Renal cortex interstitium (tissue), 11 donors: ENCODE data around the gene NSUN3. TPM values are rescaled to one million over a fixed set of nuclear protein-coding genes. Genes with fewer than 3 reads are reported as not detected.

ENCODE experiments used
- DNase-seq, 11 donors: peaks; one replicate each; pipeline ENCODE4 v3.0.0-alpha.2; 2013; ENCODE audit warnings: low read depth in 9 of 11, low spot score in 4 of 11; ENCODE audit errors: extremely low read depth in 1 of 11
- polyA plus RNA-seq, 3 donors: library from polyadenylated mRNA; unstranded; fragments of 120-200 nt; gene quantifications; one replicate each; pipeline ENCODE4 v1.2.1, GENCODE V29; 2013; ENCODE audit not compliant: insufficient read length in 3 of 3

Gene NSUN3
- polyA plus RNA-seq, 3 donors: 10.9 to 14.8 (median 12.5) TPM

DNA sequence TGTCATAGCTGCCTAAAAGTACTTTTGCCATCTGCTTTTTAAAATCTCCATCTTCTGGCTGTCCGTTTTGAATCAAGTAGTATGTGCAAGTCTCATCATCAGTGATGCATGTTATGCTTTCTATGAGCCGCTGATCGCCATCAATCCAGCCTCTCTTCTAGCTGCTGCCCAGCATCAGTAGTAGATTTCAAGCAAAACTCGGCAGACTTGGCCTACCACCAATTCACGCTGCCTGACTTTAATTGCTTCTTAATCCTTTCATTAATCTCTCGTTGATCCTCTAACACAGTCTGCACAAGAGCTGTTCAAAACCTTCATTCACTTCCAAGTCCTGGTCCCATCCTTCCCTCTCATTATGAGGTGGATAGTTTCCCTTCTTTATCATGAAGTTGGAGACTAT, 104.9 kb downstream of the NSUN3 start:
- DNase-seq: no peak

GRCh38 chr3:94171954-94172353, 109.1 kb downstream of the NSUN3 start:
- no peak for DNase-seq

DNA sequence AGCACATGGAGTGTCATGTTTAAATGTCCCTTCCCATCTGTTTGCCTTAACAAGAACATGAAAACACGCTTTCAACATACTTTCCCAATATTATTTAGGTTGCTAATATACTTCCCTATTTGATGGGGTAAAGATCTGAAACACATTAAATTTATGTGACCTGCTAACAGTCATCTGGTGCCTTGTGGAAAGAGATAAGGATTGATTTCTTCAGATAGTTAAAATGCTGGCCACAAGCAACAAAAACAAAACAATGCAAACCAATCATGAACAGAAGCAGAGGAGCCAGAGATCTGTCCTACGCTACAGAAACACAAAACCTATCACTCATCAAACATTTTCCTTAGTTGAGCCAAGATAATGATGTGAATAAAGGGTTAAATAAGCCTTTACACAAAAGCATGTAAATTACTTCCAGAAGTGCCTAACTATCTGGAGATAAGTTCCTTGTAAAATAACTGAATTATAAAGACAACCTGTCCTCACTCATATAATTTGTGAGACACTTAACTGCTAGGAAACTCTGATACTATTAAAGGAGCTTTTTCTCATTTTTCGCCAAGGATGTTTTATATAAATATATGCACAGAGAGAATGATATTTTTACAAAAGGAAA, 109.9 kb downstream of the NSUN3 start:
- no peak for DNase-seq

GRCh38 chr3:94173673-94174434, 111.0 kb downstream of the NSUN3 start:
- DNase-seq: no peak

DNA sequence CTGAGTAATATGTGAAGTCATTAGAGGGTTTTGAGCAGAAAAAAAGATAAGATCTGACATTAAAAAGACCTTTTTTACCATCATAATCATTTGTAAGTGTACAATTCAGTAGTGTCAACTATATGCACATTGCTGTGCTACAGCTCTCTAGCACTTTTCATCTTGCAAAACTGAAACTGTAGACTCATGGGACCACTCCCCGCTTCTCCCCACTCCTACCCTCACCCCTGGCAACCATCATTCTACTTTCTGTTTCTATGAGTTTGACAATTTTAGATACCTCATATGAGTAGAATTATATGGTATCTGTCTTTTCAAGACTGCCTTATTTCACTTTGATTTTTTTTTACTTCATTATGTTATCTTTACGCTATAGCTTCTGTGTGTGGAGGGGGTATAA, 112.8 kb downstream of the NSUN3 start:
- DNase-seq: no peak

DNA sequence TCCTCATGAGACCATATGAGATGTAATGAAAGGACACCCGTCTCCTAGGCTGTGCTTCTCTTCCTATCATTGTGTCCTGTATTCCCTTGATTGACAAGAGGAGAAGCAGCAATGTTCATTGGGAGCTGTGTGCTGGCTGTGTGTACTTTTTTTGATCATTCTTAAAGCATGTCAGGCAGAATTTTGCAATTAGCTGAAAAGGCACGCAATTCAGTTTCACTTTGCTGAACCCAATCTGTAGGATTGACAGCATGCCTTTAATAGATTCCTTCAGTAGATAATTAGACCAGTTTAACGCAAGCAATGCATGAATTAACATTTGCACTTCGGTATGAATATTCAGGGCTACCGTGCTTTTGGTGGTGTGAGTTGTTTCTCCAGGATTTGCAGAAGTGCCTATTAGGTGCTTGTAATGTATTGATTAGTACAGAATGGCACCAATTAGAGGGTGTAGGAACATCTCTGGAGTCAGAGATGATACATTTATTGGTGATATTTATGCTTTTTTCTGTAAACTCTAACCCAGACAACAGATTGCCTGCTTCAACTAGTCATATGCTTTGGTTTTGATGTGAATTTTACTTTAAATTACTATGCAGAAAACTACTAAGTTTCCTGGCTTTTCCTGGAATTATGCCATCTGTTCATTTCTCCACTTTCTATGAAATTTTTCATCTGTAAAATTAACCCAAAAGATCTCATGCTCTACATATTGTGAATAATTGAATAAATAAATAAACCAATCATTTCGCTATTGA, 114.3 kb downstream of the NSUN3 start:
- DNase-seq: no peak

Other genes starting within 250 kb of the NSUN3 start
- 10 to 100 TPM; 37.3 to 46.7 (median 41.7) TPM for gene PROS1, start 89.2 kb upstream of the NSUN3 start, polyA plus RNA-seq
- gene ARL13B, start 82.9 kb upstream of the NSUN3 start, polyA plus RNA-seq: 10 to 100 TPM; 17.3 to 19.8 (median 18.5) TPM
- gene STX19, start 34.5 kb upstream of the NSUN3 start, polyA plus RNA-seq: under 1 TPM in 2 of 3 donors, not detected in 1; 0.29 to 0.35 TPM
- 10 to 100 TPM in 2 of 3 donors, 1 to 10 TPM in 1; 9.6 to 11.1 (median 10.4) TPM for gene DHFR2, start 145 bp upstream of the NSUN3 start, polyA plus RNA-seq